COR-L47 (cell line): ENCODE measurements around the gene GSTO2.
"Not testable (repeated sequence)": the region's sequence is repeated elsewhere in the genome, so short reads cannot be mapped to it uniquely, and the experiment has no call there.

ENCODE experiments used
- DNase-seq: peaks from one replicate; lab custom pipeline; 2025; lab: John Stamatoyannopoulos, UW

Gene GSTO2

GRCh38 chr10:104268713-104269645 is at the start of gene GSTO2:
GSTO2 (plus strand) TSS chr10:104269184; CDS start chr10:104274916, 5,732 bp downstream.
- DNase-seq = peak; percentile 87

GRCh38 chr10:104220522-104220921 is 48.5 kb upstream of the GSTO2 start:
- DNase-seq = no peak

DNA sequence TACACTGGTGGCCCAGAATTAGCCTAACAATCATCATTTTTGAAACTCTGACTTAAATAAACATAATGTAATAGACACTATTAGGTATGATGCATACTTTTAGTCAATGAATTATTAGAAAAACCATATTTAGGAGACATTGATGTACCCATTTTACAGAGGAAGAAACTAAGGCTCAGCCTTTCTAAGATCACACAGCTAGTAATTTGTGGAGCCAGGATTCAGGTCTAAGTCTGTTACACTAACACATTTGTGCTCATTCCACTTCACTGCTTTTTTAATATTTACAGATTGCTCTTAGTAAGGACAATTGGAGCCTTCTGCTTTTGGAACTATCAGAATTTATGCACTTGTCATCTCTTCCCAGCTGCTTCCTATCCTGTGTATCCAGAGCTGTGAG is 45.7 kb upstream of the GSTO2 start:
- DNase-seq = no peak

DNA sequence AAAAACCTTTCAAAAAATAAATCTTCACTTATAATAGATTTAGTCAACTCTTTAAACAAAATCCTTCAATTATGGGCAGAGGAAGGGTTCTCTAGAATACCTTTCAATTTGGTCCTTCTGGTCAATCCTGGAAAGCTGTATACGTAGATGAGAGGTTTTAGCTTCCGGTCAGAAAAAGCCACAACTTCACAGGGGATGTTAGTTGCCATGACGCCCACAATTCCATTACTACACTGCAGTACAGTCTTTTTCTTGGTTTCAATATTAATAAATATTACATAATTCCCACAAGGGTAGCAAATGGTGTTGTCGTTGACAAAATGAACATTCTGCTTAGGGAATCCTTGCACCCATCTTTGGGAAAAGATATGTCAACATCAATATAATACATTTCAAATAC is 38.5 kb upstream of the GSTO2 start:
- no peak for DNase-seq

DNA sequence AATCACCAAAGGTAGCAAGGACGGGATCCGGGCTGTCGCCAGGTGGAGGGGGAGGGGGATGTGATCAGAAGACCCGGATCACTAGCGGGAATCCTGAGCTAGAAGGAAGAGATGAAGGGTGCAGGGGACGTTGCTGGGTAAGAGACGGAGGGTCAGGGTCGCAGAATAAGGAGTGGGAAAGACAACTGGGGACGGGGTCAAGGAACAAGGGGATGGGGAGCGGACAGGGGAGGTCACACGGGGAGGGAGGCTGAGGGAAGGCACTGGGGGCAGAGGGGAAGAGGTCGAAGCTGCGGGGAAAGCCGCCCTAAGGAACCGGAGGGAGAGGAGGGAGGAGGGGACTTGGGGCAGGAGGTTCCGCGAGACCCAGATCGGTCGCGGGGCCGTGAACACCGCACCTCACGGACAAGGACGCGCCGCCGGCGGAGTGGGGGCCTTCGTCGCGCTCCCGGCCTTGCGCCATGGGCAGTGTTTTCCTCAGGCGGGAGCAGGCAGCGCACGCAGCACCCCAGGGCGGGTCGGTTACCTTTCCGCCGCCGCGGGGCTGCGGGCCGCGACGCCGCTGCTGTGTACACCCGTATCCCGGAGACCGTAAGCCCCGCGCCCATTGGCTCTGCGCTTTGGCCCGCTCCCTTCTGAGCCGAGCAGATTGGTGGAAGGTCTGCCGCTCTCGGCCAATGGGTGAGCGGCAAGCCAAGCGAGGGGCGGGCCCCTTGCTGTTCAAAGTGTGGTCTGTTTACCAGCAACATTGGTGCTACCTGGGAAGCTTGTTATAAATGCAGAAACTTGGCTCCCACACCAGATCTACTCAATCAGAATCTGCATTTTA is 37.0 kb upstream of the GSTO2 start, which contains the start of gene CFAP43:
TSS of gene CFAP43 (minus strand) at position 581 of the 829 bp plus-strand sequence. CDS start at position 463, 118 bp downstream.
- peak; percentile 88 for DNase-seq

DNA sequence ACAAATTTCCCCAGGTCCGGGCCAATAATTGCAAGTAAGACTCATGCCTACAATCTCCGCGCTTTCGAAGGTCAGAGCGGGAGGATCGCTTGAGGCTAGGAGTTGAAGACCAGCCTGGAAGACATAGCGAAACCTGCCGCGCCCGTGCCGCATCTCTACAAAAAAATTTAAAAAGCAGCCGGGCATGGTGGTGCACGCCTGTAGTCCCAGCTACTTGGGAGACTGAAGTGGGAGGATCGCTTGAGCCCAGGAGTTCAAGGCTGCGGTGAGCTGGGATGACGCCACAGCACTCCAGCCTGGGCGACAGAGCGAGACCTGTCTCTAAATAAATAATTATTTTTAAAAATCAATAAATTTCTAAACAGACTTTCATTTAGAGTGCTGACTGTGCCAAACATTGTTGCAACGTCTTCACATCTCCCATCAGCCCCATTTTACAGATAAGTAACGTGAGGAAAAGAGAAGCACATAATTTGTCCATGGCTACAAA is 36.3 kb upstream of the GSTO2 start:
- no peak for DNase-seq

DNA sequence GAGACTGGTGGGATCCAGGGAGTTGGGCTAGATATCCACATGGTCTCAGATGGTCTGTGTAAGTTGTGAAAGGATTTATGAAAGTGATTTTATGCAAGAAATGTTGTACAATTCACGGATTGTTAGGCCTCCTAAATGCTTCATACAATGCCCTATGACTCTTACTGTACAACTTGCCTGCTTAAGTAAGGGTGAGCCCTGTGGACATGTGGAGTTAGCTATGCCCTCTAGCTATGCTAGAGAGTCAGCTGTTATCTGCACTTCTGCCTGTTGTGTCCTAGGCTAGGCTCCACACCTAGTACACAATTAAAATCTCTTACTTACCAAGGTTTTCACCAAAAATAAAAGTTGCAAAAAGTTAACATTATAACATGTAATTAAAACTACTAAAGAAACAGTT is 35.2 kb upstream of the GSTO2 start:
- DNase-seq = no peak

DNA sequence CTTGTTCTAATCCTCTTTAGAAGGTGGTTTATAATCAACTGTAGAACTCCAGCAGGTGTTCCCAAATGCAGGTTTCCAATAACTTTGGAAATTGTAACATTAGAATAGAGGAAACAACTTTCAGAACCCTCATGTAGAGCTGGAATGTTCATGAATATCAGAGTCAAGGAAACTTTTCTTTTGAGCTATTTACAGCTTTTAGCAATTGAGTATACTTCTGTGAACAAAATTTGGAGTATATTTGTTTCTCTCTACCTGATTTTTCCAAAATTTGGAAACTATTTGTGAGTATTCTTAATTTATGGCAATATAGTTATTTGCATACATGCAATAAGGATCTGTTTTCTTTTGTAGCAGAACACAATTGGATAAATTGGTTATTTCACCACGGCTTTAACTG is 34.0 kb upstream of the GSTO2 start:
- no peak for DNase-seq

DNA sequence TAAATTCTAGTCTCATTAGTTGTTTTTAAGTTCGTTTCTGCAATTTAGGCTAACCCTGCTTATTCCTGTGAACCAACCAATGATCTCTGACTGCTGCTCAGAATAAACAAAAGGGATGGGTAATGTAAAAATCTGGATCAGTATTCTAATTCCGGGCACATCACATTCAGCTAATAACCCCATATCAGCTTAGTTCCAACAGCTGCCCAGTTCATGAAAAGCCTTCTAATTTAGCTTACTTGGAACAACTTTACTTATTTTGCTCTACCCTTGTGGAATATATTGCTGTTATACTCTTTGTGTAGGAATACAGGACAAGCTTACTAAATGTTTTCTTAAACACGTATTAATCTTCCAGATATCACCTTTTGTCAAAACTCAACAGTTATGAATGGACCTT is 33.2 kb upstream of the GSTO2 start:
- DNase-seq = no peak

DNA sequence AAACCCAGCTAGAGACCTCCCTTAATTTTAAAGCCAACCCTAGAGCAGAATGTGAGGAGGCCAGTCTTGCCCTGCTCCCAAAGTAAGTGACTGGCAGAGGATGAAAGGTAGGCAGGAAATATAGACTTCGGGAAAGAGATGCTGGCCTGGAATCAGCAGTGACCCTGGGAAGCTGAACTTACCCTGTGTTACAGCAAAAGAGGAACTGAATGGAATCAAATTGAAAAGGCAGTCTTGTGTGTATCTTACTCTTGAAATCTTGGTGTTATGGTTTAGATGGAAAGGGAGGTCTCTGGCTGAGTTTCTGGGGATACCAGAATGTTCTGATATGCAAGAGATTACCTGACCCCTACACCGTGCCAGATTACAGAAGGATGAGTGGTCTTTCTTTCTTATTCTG is 28.9 kb upstream of the GSTO2 start:
- no peak for DNase-seq

- DNase-seq = no peak
Measured at GRCh38 chr10:104242545-104242944, 26.4 kb upstream of the GSTO2 start.

DNA sequence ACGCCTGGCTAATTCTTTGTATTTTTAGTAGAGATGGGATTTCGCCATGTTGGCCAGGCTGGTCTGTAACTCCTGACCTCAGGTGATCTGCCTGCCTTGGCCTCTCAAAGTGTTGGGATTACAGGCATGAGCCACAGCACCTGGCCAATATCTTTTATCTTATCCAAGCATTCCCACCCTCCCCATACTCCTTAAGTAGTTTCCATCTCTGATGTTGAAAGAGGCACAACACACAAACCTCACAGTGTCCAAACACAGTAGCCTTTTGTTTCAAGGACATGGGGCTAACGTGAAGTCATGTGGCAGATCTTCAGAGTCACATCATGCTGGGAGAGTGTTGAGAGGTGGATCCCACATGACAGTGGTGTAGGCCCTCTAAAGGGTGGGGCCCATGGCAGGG is 26.0 kb upstream of the GSTO2 start:
- not testable (repeated sequence) for DNase-seq

DNA sequence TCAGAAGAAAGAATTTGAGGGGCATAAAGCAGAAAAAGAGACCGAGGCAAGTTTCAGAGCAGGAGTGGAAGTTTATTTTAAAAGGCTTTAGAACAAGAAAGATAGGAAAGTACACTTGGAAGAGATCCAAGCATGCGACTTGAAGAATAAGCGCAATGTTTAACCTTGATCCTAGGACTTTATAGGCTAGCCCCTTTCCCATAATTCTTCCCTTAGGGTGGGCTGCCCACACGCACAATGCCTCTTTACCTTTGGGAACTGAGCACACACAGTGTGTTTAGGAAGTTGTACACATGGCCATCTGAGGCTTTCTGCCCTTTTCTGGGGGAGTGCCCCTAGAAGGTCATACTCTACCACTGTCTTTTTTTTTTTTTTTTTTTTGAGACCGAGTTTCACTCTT is 25.5 kb upstream of the GSTO2 start:
- DNase-seq = no peak

DNA sequence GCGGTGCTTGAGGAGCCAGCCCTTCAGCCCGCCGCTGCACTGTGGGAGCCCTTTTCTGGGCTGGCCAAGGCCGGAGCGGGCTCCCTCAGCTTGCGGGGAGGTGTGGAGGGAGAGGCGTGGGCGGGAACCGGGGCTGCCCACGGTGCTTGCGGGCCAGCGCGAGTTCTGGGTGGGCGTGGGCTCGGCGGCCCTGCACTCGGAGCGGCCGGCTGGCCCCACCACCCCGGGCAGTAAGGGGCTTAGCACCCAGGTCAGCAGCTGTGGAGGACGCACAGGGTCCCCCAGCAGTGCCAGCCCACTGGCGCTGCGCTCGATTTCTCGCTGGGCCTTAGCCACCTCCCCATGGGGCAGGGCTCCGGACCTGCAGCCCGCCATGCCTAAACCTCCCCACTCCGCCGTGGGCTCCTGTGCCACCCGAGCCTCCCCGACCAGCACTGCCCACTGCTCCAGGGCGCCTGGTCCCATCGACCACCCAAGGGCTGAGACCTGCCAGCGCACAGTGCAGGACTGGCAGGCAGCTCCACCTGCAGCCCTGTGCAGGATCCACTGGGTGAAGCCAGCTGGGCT is 23.8 kb upstream of the GSTO2 start:
- no peak for DNase-seq

GRCh38 chr10:104246976-104247375 is 22.0 kb upstream of the GSTO2 start:
- no peak for DNase-seq

DNA sequence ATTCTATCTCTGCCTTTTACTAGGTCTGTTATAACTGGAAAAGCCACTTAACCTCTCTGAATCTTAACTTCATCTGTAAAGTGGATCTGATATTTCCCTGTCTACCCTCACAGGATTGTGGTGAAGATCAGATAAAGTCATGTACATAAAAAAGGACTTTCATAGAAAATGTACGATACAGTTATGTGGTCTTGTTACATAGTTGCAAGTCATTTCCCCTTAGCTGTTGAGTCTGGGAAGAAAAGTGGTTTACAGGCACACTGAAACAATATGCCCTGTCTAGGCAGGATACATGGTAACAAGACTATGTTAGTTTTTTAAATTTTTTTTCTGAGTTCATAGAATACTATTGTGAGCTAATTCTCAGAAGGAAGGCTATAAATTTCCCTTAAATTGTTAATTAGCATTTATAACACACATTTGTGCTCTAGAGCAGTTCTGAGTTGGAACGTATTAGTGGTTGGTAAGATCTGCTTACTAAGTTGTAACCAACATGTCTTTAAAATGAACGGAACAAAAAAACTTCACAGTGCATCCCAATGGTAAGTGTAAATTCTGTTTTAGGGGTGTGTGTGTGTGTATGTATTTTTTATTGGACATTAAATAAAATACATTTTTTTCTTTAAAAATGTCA is 21.4 kb upstream of the GSTO2 start:
- no peak for DNase-seq

DNA sequence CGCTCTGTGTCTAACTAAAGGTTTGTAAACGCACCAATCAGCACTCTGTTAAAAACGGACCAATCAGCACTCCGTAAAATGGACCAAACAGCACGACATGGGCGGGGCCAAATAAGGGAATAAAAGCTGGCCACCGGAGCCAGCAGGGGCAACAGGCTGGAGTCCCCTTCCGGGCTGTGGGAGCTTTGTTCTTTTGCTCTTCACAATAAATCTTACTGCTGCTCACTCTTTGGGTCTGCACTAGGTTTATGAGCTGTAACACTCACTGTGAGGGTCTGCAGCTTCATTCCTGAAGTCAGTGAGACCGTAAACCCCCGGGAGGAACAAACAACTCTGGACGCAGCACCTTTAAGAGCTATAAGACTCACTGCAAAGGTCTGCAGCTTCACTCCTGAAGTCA is 20.1 kb upstream of the GSTO2 start:
- DNase-seq = not testable (repeated sequence)

GRCh38 chr10:104250371-104250770 is 18.6 kb upstream of the GSTO2 start:
- no peak for DNase-seq

DNA sequence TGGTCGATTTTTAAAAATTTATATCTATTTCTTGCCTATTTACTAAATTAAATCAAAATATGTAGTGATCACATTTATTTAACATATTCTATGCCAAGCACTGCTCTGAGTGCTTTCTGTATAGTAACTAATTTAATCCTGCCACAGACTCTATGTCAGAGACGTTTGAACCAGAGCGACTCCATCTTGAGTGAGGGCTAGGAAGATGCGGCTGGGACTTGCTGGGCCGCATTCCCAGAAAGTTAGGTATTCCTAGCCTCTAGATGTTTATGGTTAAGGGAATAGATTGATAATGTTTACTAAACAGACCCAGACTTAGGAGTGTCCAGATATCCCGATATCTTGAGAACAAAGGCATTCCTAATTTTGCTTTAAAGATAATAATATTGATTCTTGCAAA is 17.5 kb upstream of the GSTO2 start:
- no peak for DNase-seq

GRCh38 chr10:104252368-104252767 is 16.6 kb upstream of the GSTO2 start:
- DNase-seq = no peak

- no peak for DNase-seq
Measured at GRCh38 chr10:104253106-104253505, 15.9 kb upstream of the GSTO2 start.
